Globus pallidus (tissue), 1 donor: ENCODE results near the gene UBE2J2.

Source experiments
- DNase-seq: peaks from one replicate; pipeline ENCODE4 v3.0.0-alpha.2; 2015; ENCODE audit warnings: low spot score

UBE2J2 gene

DNA sequence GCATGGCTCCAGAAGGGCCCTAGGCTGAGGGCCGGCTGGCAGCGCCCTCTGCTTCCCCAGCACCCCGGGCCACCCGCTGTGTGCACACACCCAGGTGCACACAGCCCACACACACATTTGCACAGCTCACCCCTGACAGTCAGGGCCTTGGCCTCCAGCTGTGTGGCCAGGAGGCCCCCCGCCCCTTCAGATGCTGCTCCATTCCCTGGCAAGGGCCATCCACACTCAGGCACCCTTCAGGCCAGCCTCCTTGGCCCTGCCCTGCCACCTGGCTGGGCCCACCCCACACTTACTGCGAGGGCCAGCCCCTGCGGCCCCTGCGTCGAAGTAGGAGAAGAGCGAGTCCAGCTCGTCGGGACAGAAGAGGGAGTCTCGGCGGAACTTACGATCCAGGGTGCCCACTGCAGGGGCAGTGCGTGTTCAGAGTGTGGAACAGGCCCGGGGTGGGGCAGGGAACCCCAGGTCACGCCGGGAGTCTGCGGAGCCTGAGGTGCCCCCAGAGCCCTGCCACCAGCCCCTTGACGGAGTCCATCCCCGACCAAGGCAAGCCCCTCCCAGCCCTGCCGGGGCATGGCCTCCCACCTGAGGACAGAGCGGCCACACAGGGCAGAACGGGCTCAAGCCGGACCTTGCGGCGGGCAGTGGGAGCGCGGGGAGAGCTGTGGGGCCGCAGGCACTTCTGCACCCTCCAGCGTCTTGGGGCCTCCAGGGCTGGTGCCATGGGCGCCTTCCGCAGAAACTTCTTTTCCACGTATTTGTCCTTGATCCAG lies 21.7 kb upstream of the UBE2J2 start:
- DNase-seq = no peak

DNA sequence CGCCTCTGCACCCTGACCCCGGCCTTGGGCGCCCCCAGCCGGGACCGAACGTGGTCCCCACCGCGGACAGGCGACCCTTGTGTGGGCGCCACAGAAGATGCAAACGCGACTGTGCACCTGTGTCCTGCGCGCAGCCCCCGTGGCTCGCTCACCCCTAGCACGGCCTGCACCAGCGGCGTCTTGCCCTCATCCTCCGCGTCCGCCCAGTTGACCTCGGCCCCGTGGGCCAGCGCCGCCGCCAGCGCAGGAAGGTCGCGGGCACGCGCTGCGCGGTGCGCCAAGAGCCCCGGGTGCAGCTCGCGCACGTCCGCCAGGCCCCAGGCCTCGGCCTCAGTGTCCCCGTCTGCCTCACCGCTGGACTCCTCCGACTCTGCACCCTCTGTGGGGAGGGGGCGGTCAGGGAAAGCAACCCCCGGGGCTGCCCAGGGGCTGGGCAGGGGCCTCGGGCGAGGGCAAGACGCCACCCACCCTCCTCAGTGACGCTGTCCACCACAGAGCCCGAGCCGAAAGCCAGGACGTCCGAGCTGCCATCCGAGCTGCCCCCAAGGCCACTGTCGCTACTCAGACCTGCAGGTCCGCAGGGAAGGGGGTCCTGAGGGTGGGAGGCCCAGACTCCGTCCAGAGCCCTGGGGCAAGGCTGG lies 20.7 kb upstream of the UBE2J2 start:
- no peak for DNase-seq

- no peak for DNase-seq
These were observed 19.9 kb upstream of the UBE2J2 start for GRCh38 chr1:1293263-1294249.

GRCh38 chr1:1292851-1293250 lies 19.2 kb upstream of the UBE2J2 start:
- no peak for DNase-seq

DNA sequence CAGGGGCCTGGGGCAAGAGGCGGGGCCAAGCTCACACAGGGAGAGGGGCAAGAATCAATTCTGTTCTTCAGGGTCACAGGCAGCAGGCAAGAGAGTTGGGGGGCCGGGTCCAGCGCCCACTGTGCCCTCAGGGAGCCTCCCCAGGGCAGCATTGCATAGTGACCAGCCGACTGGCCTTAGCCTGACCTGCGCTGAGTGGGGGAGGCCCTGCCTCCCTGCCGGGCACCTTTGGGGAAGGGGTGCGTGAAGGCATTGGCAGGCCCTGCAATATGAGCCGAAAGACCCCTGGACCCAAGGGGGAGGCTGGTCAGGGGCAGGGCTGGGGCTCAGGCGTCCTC lies 18.8 kb upstream of the UBE2J2 start:
- no peak for DNase-seq

DNA sequence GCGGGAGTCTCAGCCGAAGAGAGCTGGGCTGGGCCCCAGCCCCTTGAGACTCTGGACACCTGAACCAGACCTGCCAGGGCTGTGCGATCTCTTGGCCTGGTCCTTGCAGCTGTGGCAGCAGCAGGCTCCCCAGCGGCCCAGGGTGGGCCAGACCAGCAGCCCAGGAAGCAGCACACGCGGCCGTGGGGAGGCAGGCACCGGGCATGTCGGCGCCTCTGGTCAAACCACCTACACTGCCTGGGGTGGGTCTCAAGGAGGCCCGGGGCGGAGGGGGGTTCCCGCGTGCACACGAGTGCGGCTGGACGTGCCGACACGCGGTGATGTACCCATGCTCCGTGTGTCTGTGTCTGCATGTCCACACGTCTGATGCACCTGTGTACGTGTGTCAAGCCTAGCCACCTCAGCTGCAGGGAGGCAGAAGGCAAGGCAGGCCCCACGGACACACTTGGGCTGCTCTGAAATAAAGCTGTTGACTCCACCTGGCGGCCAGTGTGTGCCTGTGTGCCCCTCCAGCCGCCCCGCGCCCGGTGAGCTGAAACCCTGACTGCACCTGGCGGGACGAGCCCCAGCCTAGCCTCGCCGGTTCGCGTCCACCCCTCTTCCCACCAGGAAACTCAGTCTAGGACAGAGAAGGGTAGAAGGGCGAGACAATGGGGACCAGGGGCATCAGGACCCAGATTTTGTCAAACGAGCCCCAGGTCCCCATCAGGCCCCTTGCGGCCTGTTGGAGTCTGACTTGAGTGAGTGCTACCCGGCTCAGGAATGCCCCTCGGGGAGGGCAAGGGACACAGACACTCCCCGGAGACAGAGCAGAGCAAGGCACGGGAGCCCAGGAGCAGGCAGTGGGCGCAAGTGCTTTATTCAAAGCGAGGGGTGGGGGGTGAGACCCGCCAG lies 18.1 kb upstream of the UBE2J2 start:
- DNase-seq = no peak

- DNase-seq = no peak
These were observed 17.4 kb upstream of the UBE2J2 start for GRCh38 chr1:1291023-1291528.

DNA sequence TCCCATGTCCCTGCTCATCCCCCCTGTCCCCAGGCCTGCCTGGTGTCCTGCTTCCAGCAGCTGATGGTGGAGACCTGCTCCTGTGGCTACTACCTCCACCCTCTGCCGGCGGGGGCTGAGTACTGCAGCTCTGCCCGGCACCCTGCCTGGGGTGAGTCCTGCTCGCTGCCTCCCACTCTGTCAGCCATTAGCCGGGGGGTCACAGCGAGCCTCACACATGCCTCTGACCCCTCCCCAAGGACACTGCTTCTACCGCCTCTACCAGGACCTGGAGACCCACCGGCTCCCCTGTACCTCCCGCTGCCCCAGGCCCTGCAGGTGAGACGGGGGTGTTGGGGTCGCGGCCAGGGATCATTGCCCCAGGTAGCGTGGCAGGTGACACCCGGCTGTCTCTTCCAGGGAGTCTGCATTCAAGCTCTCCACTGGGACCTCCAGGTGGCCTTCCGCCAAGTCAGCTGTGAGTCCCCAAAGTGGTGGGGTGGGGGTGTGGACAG lies 16.6 kb upstream of the UBE2J2 start:
- DNase-seq = no peak

GRCh38 chr1:1287288-1288110 lies 13.8 kb upstream of the UBE2J2 start:
- no peak for DNase-seq

DNA sequence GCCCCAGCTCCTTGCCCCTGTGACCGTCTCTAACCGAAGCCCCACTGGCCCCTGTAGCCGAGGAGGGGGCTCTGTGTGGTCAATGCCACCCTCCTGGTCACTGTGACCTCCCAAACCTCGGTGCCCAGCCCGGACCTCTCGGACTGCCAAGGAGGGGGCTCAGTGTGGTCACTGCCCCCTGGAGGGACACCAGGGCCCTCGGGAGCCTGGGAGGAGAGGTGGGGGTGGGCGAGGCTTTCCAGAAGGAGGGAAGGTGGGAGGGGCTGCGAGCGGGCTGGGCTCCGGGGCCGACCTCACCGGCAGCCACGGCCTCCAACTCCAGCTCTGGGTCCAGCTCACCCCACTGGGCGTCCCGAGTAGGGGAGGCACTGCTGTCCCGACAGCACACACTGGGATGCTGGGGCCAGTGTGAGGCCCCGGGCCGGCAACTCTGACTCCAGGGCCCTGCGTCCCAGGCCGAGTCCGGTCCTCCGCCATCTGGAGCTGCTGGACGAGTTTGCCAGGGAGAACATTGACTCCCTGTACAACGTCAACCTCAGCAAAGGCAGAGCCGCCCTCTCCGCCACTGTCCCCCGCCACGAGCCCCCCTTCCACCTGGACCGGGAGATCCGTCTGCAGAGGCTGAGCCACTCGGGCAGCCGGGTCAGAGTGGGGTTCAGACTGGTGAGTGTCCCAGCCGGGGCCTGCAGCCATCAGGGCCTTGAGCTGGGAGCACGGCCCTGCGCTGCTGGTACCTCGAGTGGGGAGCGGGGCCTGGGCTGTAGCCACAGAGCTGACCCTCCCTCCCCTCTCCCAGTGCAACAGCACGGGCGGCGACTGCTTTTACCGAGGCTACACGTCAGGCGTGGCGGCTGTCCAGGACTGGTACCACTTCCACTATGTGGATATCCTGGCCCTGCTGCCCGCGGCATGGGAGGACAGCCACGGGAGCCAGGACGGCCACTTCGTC lies 12.9 kb upstream of the UBE2J2 start:
- DNase-seq = no peak

DNA sequence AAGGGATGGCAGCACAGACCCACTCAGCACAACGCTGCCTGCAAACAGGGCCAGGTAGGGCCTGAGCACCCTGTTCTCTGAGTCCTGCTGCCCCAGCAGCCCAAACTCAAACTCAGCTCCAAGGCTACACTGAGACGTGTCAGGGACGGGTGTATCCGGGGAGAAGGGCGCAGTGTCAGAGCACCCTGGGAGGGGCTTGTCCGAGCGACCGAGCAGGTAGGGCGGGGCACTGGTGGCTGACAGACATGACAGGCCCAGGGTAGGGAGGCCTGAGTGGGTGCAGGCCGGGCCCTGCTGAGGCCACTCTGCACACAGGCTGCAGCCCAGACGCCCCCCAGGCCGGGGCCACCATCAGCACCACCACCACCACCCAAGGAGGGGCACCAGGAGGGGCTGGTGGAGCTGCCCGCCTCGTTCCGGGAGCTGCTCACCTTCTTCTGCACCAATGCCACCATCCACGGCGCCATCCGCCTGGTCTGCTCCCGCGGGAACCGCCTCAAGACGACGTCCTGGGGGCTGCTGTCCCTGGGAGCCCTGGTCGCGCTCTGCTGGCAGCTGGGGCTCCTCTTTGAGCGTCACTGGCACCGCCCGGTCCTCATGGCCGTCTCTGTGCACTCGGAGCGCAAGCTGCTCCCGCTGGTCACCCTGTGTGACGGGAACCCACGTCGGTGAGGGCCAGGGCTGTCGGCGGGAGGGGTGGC lies 12.1 kb upstream of the UBE2J2 start:
- no peak for DNase-seq

GRCh38 chr1:1285102-1285571 lies 11.5 kb upstream of the UBE2J2 start:
- no peak for DNase-seq

- no peak for DNase-seq
These were observed 10.8 kb upstream of the UBE2J2 start for GRCh38 chr1:1284221-1285101.

DNA sequence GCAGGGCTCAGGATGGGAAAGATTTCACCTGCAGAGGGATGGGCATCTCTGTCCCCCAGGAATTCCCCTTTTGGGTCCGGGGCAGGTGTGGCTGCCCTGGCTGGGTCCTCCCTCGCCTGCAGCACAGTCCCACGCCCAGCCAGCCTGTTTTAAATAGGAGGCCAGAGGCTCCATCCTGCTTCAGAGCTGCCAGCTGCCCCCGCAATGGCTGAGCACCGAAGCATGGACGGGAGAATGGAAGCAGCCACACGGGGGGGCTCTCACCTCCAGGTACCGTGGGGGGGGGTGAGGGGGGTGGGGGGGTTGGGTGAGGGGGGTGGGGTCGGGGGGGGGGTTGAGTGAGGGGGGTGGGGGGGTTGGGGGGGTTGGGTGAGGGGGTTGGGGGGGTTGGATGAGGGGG lies 10.2 kb upstream of the UBE2J2 start:
- DNase-seq = no peak

GRCh38 chr1:1282998-1283397 lies 9.3 kb upstream of the UBE2J2 start:
- DNase-seq = no peak

DNA sequence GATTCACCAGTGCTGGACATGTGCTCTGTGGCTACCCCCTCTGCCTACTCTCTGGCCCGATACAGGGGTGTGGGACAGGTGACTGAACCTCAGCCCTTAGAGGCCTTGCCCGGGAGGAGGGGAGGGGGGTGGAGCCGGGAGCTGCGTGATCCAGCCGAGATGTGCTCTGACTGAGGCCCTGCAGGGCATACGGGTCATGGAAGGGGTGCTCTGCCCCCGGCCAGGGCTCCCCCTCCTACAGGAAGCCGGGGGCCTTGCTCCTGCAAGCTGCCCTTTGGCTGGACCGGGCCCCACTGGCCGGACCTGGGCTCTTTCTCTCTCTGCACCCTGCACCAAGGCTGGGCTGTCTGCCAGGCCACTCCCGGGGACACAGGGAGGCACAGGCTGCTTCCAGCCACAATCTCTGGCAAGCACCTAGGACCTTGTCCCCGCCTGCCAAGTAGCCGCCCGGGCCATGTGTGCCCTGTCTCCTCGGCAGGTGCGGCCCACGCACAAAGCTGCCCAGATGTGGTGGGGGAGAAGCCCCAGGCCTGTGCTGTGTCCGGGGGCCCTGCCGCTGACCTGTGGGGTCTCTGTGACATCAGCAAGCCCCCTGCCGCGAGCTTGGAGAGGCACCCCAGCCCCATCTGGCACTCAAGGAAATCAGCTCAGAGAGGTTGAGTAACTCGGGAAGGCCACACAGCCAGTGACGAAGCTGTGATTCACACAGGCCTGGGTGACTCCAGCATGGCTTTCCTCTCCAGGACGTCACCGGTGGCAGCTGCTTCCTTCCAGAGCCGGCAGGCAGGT lies 8.1 kb upstream of the UBE2J2 start:
- no peak for DNase-seq
